Activated CD8-positive, alpha-beta memory T cell treated with anti-CD3 and anti-CD28 coated beads for 24 hours (primary cell): ENCODE results near the gene ELP5.

Experiments
- DNase-seq: peaks from one replicate; pipeline ENCODE4 v3.0.0-alpha.2; 2020

Gene ELP5

GRCh38 chr17:7290166-7290565, 38.2 kb downstream of the ELP5 start:
- no peak for DNase-seq

- DNase-seq: no peak
Measured at GRCh38 chr17:7290685-7291084, 38.7 kb downstream of the ELP5 start.

- DNase-seq: no peak
Measured at GRCh38 chr17:7292194-7292593, 40.2 kb downstream of the ELP5 start.

- DNase-seq: no peak
Measured at GRCh38 chr17:7292729-7293128, 40.7 kb downstream of the ELP5 start.

GRCh38 chr17:7293159-7293558, 41.1 kb downstream of the ELP5 start:
- DNase-seq: no peak

GRCh38 chr17:7293816-7294613, 42.0 kb downstream of the ELP5 start:
- DNase-seq: no peak

GRCh38 chr17:7294614-7295153, 42.7 kb downstream of the ELP5 start, which contains the start of gene YBX2:
YBX2 (minus strand) TSS chr17:7294639; CDS start chr17:7294500, 139 bp downstream.
- DNase-seq: peak; percentile 86

GRCh38 chr17:7295230-7296180, 43.5 kb downstream of the ELP5 start:
- DNase-seq: no peak

- DNase-seq: peak; percentile 90
Measured at GRCh38 chr17:7296189-7296861, 44.3 kb downstream of the ELP5 start.

GRCh38 chr17:7304179-7304578, 52.2 kb downstream of the ELP5 start:
- DNase-seq: no peak

GRCh38 chr17:7306911-7307685, 55.1 kb downstream of the ELP5 start, which contains the start of gene EIF5A:
EIF5A (plus strand) TSS chr17:7307628; CDS start chr17:7309636, 2,008 bp downstream.
- peak; percentile 100 for DNase-seq

GRCh38 chr17:7307686-7308624, 55.9 kb downstream of the ELP5 start:
- peak; percentile 83 for DNase-seq

GRCh38 chr17:7308625-7309433, 56.8 kb downstream of the ELP5 start:
- peak; percentile 92 for DNase-seq
